Stimulated activated naive CD4-positive, alpha-beta T cell treated with Interleukin-2 at 50 U/mL for 16 hours (primary cell): Measurements from ENCODE around the gene ENOX1.

Source experiments
- DNase-seq: peaks from one replicate; lab custom pipeline; 2025; lab: John Stamatoyannopoulos, UW

The ENOX1 gene

DNA sequence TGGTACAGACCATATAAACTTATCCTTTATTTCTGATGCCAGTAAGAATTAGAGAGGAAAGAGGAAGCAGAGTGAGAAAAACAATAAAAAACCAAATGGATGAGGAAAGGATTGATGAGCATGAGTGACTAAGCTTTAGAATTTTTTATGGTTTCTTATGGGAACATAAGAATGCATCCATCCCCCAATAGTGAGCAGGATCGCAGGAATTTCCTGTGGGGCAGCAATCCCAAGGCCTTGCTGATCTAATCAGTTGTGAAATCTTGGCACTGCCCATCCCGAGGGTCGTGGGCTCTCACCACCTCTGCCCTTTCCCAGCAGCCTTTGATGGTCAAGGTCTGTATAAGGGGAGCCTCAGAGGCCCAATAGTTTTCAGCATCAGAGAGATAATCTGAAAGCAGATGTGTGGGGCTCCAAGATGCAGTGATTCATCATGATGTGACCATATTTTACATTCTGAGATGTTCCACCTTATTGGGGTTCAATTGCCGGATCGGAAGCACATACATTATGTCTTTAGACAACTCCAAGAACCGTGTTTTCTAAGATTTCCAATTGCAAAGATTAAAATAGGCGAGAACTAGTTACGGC is 541.3 kb downstream of the ENOX1 start:
- no peak for DNase-seq

DNA sequence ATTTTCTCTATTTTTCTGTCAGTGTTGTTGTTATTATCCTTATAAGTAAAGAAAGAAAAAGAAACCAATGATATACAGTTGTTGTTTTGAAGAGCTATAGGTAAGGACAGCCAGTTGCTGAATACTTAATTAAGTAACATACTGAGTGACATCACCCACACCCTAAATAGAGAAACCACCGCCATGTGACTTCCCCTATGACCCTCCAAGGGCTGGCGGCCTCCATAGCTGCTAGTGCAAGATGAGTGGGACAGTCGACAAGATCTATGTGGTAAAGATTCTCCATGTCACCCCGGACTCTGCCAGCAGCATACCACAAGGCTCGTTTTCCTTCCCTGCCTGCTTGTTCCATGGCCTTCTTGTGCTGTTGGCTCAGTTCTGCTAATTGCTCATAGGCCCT is 542.3 kb downstream of the ENOX1 start:
- DNase-seq: no peak

DNA sequence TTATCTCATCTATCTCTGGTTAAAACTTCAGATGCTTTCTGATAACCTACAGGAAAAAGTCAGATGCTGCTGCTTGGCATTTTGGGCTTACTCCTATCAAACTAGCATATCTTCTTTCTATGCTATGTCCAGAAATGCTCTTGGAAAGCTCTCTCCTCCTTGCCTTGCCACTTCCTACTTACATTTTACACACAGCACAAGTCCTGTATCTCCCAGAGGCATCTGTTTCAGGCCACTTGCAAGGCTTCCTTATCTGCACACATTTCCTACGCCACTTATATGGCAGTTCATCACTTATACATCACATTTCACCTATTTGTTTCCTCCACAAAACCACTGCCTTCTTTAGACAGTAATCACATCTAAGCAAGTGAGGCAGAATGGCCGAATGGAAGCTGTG is 543.1 kb downstream of the ENOX1 start:
- DNase-seq: no peak

DNA sequence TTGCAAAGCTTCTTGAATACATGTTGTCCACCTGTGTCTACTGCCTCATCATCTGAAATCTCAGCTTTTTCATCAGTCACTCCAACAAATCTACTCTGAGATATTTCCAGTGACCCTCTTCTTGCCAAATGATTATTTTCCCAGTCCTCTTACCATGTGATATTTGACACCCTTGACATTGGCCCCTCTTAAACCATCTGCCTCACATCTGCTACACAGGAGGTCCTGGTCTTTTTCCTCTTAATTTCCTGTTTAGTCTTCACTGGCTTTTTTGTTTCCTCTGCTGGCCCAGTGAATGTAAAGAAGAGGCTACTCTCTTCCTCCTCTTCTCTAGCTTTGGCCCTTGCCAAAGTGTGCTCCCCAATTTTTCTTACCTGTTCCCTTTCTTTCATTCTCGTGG is 544.7 kb downstream of the ENOX1 start:
- DNase-seq: no peak

DNA sequence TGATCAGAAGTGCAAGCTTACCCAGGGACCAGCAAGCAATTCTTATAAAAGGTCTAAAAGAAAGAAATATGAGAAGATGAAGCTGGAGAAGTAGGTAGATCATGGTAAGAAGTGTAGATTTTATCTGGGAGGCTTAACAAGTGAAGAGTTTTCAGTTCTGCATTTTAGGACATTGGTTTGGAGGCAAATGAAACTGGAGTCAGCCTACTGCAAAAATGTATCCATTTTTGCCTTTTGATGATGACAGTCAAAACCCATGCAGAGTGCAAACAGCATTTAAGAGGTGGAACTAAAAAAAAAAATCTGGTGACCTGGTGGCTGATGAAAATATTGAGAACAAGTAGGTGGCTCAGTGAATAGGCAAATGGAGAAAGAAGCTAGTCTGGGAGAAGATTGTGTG is 546.5 kb downstream of the ENOX1 start:
- DNase-seq: no peak

DNA sequence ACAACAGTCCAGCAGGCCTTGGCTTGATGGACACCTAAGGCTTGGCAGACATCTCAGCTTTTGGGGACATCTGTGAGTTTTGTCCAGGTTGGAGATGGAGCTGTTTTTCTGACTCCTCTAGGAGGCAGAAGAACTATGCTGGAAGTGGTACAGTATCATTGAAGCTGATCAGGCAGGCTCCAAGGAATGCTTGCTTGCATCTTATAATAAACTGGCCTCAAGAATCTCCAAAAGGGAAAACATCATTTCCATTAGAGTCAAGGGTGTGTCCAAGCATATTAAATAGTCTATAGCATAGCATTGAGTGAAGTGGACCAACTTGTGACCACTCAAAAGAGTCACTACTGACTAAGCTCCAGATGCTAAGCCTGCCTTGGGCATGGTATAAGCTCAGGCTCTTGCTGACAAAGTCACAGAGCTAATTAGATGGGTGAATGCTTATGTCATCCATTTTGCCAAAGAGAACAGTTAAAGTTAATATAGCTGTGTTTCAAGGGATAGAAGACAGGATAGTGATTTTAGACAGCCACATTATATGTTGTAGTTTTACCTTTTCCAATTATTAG is 547.4 kb downstream of the ENOX1 start:
- no peak for DNase-seq

DNA sequence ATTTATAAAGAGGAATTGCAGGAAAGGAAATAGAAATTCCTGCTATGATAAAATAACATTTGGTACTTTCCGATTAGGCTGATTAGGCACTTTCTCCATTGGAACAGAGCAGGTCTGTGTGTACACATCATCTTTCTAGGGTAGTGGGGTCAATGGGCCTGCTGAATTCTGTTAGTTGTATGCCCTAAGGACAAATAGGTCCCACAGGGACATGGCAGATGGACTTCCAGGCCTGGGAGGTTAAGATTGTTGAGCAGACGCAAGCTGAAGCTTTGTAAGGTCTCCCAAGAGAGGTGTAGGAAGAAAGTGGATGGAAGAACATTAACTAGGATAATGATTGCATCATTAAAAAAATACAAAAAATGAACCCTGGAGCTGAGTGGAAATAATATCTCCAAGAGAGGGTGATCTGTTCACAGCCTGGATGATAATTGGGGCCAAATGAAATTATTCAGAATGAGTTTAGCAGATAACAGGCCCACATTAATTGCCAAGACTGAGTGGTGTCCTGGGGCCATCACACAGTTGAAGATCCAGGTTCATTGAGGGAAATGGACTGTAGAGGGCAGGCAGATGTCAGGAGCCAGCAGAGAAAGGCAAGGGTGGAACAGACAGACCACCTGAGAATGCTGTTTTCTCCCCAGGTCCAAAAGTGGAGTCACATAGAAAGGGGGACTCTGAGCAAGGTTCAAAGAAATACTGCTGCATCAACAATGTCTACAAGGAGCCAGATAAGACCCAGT is 548.3 kb downstream of the ENOX1 start:
- DNase-seq: no peak

DNA sequence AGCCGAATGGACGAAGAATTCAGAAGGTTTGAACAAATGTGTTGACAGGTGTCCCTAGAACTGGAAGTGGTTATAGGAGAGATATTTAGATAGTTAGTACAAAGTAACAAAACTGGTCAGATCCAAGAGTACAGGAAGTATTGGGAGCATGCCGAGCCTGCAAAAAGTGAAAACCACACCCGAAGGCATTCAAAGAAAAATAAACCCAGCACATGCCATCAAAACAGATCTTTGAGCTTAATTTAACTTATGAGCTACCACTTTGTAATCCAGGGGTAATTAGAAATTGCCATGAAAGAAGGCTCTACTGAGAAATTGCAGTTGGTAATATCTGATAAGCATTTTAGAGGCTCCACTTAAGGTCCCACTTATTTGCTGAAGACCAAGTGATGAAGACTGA is 549.2 kb downstream of the ENOX1 start:
- DNase-seq: no peak

DNA sequence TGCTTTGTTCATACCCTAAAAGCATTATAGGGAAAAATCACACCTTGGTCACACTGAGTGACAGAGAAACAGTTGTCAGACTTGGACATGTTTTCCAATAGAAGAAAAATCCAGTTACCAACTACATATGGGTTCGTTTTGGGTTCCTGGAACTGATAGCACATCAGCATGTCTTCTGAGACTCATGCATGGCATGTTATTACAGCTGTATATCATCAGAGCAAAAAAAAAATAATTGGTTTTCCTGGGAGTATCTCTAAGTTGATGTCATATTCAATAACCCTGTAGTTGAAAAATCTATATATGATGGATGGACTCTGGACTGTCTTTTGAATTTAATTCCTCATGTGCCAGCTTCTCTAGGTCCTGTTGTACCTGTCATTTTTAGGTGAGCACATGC is 551.7 kb downstream of the ENOX1 start:
- DNase-seq: no peak

DNA sequence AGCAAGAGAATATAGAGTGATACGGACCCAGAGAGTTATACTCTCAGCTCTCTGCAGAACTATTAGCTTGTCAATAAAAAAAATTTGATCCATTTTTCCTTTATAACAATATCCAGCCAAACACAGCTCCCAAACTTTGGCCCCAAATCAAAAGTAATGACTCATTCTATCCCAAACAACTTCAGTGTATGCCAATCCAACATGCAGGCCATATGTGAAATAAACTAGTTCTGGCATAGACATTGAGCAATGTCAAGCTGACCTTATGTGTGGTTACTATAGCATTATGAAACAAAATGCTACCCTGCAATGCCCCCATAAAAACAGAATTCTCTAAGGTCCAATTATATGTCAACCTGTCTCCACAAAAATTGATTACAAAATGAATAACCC is 553.9 kb downstream of the ENOX1 start:
- no peak for DNase-seq

DNA sequence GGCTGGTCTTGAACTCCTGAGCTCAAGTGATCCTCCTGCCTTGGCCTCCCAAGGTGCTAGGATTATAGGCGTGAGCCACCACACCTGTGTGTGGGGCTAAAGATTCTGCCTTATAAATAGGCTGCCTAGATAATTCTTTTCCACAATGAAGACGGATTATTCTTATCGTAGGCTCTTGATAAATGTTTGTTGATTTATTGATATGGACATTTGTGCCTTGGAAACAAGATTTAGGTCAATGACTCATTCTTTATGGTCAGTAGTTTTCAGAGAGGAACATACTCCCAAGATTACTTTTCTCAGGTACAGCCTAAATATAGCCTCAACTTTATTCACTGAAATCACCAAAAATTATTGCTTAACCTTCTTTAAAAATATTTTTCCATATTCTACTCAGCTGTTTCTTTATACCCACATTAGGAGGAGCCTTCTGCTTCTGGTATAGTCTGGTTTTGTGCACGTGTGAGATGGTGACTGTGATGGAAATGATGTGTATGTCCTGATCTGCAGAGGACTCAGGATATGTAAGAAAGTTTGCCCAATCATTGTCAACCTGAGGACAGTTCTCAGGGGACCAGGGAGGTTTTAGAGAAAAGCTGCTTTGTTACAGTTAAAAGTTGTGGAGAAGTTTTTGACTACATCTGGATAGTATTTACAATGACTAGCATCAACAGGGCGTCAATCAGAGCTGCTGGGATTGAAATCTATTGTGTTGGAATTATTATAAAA is 554.5 kb downstream of the ENOX1 start:
- DNase-seq: no peak

DNA sequence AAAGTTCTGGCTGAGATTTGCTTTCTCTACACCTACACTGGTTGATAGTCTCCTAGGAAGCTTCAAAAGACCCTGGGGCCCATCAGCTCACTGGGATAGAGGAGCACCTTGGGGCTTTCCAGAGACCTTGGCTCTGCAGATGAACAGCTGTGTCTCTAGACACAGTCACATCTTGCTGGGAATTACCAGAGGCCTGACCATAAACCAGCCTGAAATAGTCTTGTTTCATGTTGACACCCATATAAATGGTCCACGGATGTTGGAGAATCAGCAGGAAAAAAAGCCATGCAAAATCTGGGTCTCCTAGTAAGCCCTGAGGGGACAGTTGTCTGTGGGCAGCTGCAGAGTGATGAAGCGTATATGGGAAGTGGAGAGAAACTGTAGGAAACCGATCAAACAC is 555.8 kb downstream of the ENOX1 start:
- no peak for DNase-seq

DNA sequence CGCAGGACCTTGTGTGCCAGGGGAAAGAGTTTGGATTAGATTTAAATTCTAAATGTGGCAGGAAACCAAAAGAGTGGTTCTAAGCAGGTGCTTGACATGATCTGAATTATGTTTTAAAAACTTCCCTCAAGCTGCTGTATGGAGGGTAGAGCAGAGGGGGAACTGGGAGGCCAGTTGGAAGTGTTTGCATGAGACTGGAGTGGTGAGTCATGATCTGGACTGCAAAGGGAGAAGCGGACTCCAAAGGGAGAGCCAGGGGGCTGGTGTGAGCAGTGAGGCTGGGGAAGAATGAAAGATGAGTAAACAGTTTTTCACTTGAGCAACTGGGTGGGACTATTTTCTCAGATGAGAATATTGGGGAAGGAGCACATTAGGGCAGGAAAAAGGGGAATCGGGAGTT is 557.3 kb downstream of the ENOX1 start:
- no peak for DNase-seq

DNA sequence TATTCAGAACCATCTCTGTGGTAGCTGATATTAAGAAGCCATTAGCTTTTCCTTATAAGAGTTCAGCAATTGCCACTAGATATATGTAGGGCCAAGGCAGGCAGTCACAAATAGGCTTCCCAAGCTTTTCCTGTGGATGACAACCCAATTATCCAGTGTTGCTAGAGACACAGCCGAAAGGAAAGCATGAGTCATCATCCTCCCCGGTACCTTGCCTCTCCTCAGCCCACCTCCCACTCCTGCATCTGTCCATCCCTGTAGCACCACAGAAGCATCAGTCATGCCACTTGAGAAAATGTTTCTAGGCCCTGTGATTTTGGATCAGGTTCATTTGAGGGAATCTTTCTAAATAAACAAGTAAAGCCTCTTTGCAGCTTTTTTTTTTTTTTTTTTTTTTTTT is 559.1 kb downstream of the ENOX1 start:
- no peak for DNase-seq

DNA sequence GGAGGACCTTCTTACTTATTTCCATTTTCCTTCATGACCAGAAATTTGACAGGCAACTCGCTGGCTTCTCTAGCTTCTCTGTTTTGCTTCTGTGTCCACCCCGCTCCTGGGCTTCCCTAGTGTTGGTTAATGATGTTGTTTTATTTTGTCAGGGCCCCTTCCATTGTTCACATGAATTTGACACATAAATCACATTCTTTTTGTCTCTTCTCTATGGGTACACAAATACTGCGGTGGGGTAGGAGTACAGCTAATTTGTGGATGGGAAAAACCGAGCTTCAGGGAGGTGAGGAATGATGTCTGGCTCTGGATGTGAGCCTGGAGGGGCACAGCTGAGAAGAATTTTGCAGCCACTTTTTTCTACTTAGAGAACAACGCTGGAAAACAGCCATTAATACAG is 563.6 kb downstream of the ENOX1 start:
- no peak for DNase-seq

DNA sequence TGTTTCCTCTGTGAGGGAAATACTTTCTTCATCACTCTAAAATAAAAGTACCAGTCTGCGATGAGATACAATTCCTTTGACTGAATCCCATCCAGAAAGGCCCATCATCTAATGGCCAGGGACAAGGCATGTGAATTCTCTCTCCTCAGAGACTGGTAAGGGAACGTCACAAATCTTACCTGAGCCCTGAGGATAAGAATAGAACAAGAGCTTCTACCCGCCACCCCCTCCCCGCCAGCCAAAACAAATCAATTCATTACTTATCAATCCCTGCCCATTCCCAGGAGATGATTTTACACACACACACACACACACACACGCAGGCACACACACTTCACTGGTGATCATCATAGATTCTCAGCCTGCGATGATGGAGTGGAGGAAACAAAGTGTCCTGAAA is 564.7 kb downstream of the ENOX1 start:
- DNase-seq: no peak

DNA sequence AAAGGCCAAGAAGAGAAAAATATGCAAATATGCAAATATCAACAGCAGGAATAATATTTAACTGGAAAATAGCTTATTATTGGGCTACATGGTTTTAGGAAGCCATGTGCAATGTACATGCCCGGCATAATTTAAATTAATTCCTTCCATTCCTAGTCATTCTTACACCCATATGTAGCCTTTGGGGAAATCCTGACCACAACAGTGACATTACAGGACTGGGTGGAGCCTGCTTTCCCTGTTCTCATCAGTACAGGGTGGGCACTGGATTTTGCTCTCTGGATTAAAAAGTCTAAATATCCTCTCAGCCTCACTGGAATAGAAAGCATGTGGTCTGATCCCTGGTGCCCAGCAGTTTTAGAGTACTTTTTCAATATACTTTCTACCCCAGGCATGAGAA is 565.2 kb downstream of the ENOX1 start:
- no peak for DNase-seq

DNA sequence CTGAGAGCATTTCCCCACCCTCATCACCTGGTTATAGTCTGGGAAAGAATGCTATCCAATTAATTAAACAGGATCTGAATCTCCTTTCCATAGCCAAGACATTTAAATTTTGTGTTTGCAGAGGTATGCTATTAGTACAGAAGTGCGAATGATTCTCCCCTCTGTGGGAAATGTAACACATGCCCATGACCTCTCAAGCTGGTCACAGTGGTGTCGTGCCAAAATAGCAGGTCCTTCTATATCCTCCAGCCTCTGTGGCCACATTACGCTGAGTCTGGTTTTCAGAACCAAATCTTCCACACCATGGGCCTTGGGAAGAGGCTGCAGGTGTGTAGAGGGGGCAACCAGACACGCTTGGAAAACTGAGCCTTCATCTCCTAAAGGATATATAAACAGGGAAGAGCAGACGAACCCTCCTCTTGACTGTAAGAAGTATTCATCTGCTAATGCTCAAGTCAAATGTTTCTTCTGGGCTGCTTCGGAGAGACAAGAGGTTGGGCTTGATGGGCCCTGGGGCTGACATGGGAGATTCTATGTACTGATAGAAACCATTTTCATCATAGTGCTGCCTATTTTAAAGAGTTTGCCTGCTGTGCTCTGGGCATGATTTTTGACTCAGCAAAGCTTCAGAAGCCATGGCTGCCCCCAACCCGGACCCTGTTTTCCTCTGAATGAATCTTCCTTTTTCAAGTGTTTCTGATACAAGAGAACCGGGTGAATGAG is 565.7 kb downstream of the ENOX1 start:
- DNase-seq: no peak

DNA sequence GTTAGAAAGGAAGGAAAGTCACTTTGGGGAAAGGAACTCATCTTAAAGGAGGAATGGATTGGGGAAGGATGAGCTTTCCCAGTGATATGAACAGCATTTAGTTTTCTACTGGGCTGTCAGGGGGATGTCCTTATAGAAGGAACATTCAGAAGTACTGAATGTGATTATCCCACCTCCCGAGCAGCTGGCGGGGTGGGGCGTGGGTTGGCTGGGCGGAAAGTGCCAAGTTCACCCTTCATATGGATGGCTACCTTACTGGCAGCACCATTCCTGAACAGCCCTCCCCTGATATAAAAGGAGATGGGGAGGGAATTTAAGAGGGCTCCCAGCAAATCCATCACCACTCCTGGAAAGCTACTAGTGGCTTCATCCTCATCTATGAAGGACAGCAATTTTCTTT is 572.6 kb downstream of the ENOX1 start:
- DNase-seq: no peak

DNA sequence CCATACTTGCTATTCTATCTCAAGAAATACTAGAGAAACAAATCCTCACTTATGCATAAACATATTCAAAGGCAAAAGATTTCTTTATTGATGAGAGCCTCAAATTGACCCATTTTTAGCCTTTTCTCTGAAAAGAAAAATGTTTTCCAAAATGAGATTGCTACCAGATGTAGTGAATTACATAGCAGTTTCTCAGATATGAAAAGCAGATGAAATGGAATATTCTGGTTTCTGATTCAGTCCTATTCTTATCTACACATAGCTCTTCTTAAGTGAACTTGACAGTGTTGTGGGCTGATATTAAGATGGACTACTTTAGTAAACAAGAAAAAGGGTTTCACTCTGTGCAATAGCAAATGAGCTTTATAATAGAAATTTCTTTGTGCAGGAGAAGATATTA is 579.9 kb downstream of the ENOX1 start:
- DNase-seq: no peak

DNA sequence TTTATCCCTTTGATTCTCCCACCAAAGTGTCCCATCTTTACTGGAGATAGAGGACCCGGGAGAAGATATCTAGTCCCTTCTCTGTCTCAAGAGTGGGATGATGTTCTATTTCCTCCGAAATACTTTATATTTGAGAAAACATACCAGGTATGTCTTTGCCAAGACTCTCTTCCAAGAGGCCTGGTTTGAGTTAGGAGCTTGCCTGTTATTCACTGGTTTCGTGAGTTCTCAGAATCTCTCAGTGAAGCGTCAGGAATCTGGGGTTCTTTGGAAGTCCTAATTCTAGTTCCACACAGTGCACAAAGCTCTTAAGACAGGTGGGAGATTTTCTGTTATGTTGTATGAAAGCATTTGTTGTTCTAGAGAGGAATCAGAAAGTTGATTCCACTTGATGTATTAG is 581.4 kb downstream of the ENOX1 start:
- DNase-seq: no peak

DNA sequence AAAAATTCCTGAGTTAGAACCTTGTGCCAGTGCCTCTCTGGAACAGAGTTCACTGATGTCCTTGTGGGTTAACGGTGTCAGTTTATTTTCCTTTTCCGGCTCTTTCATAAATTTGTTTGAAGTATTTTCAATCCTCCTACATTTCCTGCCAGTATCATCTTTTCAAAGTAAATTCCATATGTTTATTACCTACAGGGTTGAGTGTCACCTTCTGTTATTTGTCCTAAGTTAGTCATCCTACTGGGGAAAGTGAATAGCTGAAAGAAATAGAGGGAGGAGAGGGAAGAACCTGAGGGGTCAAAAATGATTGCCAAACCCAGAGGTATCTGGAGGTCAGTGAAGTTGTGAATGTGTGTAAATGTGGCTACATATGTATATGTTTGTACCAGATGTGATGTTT is 582.2 kb downstream of the ENOX1 start:
- no peak for DNase-seq

DNA sequence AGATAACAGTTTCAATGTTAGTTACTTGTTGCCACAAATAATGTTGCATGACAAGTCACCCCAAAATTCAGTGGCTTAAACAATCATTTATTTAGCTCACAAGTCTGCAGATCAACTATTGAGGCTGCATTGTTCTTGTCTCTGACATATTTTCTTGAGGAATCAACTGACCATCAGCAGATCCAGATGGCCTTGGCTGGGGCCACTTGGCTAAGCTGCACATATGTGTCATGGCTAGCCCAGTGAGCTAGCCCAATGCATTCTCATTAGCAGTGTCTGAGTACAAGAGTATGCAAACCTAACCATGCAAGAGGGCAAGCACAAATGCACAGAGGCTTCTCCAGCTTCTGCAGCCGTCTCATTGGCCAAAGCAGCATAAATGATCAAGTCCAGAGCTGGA is 583.0 kb downstream of the ENOX1 start:
- no peak for DNase-seq
